ENCODE measurements around the gene USP19.

The USP19 gene

DNA sequence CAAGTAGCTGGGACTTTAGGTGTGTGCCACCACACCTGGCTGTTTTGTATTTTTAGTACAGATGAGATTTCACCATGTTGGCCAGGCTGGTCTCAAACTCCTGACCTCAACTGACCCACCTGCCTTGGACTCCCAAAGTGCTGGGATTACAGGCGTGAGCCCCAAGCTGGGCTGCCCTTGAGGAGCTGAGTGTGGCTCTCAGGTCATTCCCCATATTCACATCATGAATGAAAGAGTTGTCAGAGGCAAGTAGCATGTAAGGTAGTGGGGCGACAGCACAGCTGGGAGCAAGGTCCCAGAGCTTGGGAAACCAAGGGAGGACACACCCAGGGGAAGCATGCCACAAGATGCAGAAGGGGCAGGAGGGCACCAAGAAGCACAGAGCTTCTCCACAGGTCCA, 40.6 kb upstream of the USP19 start:
- Histone ChIP-seq H3K4me1 (ENCODE audit: low read depth, poor library complexity, severe bottlenecking) (peaks cover 6% of the 10 kb centered on the region), H4K20me1 (ENCODE audit: insufficient read depth) (no peaks in the 10 kb centered on the region), H3K4me2 (no peak overlapping the region), H3K4me3 (IDR thresholded peaks at IDR 0.05; ENCODE audit: insufficient read depth, low read depth, low read length) (no peak overlapping the region), H3K27ac (no peak overlapping the region), H3K27me3 (ENCODE audit: insufficient read depth, low read depth) (no peaks in the 10 kb centered on the region), H3K79me2 (ENCODE audit: insufficient read depth, low read depth) (no peaks in the 10 kb centered on the region), H3K9ac (no peak overlapping the region), H2AFZ (ENCODE audit: low read depth) (no peak overlapping the region), H3K36me3 (ENCODE audit: insufficient read depth) (no peaks in the 10 kb centered on the region)
- TF ChIP-seq, protein P1, sequence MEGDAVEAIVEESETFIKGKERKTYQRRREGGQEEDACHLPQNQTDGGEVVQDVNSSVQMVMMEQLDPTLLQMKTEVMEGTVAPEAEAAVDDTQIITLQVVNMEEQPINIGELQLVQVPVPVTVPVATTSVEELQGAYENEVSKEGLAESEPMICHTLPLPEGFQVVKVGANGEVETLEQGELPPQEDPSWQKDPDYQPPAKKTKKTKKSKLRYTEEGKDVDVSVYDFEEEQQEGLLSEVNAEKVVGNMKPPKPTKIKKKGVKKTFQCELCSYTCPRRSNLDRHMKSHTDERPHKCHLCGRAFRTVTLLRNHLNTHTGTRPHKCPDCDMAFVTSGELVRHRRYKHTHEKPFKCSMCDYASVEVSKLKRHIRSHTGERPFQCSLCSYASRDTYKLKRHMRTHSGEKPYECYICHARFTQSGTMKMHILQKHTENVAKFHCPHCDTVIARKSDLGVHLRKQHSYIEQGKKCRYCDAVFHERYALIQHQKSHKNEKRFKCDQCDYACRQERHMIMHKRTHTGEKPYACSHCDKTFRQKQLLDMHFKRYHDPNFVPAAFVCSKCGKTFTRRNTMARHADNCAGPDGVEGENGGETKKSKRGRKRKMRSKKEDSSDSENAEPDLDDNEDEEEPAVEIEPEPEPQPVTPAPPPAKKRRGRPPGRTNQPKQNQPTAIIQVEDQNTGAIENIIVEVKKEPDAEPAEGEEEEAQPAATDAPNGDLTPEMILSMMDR (conservative IDR thresholded peaks at IDR 0.05; ENCODE audit: low read depth, low read length), result no peak

- H3K4me3 ChIP-seq (IDR thresholded peaks at IDR 0.05; ENCODE audit: insufficient read depth, low read depth, low read length), result no peak overlapping the region
- H3K27ac ChIP-seq, result no peak overlapping the region
- H3K4me1 ChIP-seq (ENCODE audit: low read depth, poor library complexity, severe bottlenecking), result no peaks in the 10 kb centered on the region
- H3K79me2 ChIP-seq (ENCODE audit: insufficient read depth, low read depth), result no peaks in the 10 kb centered on the region
- TF ChIP-seq, protein P1 (conservative IDR thresholded peaks at IDR 0.05; ENCODE audit: low read depth, low read length), result no peak
- no peak overlapping the region for H2AFZ ChIP-seq (ENCODE audit: low read depth)
- no peak overlapping the region for H3K4me2 ChIP-seq
- H3K27me3 ChIP-seq (ENCODE audit: insufficient read depth, low read depth), result no peaks in the 10 kb centered on the region
- no peaks in the 10 kb centered on the region for H4K20me1 ChIP-seq (ENCODE audit: insufficient read depth)
- no peak overlapping the region for H3K9ac ChIP-seq
- H3K36me3 ChIP-seq (ENCODE audit: insufficient read depth), result no peaks in the 10 kb centered on the region
Measured at GRCh38 chr3:49158792-49159191, 38.2 kb upstream of the USP19 start.

DNA sequence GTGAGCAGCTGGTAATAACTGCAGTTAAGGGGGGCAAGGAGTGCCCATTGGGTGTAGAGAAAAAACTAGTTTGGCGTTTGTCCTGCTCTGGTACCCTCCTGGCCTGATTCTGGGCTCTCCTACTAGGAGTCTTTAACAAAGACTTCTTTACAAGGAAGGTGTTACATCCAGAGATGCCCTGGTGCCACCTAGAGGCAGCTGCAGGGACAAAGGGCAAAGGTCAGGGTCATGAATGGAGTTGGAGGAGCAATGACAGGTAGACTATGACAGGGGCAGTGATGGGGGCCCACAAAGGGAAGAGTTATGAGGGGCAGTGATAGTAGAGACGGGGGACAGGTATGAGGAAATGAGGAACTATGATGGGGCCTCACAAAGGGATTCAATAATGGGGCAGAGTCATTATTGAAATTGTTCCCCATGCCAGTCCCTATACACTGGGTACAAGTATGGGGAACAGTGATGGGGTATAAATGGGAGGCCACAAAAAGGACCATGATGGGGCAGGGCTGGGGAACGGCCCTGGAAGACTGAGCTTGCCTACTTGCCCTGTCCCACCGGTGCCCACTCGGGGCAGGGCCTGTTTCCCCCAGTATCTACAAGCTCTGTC, 37.6 kb upstream of the USP19 start:
- H3K4me1 ChIP-seq (ENCODE audit: low read depth, poor library complexity, severe bottlenecking), result no peaks in the 10 kb centered on the region
- H3K36me3 ChIP-seq (ENCODE audit: insufficient read depth), result no peaks in the 10 kb centered on the region
- H3K9ac ChIP-seq, result no peak overlapping the region
- H3K79me2 ChIP-seq (ENCODE audit: insufficient read depth, low read depth), result no peaks in the 10 kb centered on the region
- H3K27me3 ChIP-seq (ENCODE audit: insufficient read depth, low read depth), result no peaks in the 10 kb centered on the region
- no peak overlapping the region for H2AFZ ChIP-seq (ENCODE audit: low read depth)
- TF ChIP-seq, protein P1 (conservative IDR thresholded peaks at IDR 0.05; ENCODE audit: low read depth, low read length), result peak; percentile 51; the same call in 1 of the 2 replicates
- H4K20me1 ChIP-seq (ENCODE audit: insufficient read depth), result no peaks in the 10 kb centered on the region
- H3K4me3 ChIP-seq (IDR thresholded peaks at IDR 0.05; ENCODE audit: insufficient read depth, low read depth, low read length), result no peak overlapping the region
- no peak overlapping the region for H3K27ac ChIP-seq
- H3K4me2 ChIP-seq, result no peak overlapping the region

GRCh38 chr3:49157289-49157688, 36.7 kb upstream of the USP19 start:
- TF ChIP-seq, protein P1 (conservative IDR thresholded peaks at IDR 0.05; ENCODE audit: low read depth, low read length), result no peak

More at GRCh38 chr3:49157289-49157688, 36.7 kb upstream of the USP19 start:
- Histone ChIP-seq H2AFZ (ENCODE audit: low read depth) (no peak overlapping the region), H3K4me1 (ENCODE audit: low read depth, poor library complexity, severe bottlenecking) (no peaks in the 10 kb centered on the region), H3K9ac (no peak overlapping the region), H3K4me2 (no peak overlapping the region), H3K27me3 (ENCODE audit: insufficient read depth, low read depth) (no peaks in the 10 kb centered on the region), H3K27ac (no peak overlapping the region), H4K20me1 (ENCODE audit: insufficient read depth) (no peaks in the 10 kb centered on the region), H3K36me3 (ENCODE audit: insufficient read depth) (no peaks in the 10 kb centered on the region), H3K4me3 (IDR thresholded peaks at IDR 0.05; ENCODE audit: insufficient read depth, low read depth, low read length) (no peak overlapping the region), H3K79me2 (ENCODE audit: insufficient read depth, low read depth) (no peaks in the 10 kb centered on the region)
